GM23338 (cell line): Measurements from ENCODE around the gene ZNF148. TPM values are rescaled to one million over a fixed set of nuclear protein-coding genes. Genes with fewer than 3 reads are reported as not detected.

ENCODE experiments used
- ATAC-seq: fragments of 200-7000 bp; cut with Tn5 transposase; 3 replicates; pipeline ENCODE4 v1.9.1; 2020
- DNase-seq: peaks from one replicate; pipeline ENCODE4 v3.0.0-alpha.2; 2015; ENCODE audit warnings: low spot score
- H2AFZ ChIP-seq: fragments of 200-600 bp; sonication (generic); 2 replicates; pipeline ENCODE4 v1.8.0; 2016; ENCODE audit warnings: antibody characterized with exemption, mild to moderate bottlenecking, moderate library complexity
- H3F3A ChIP-seq: fragments of 200-600 bp; sonication (generic); replicated peaks from 2 replicates; pipeline ENCODE4 v1.8.0; 2017; ENCODE audit warnings: antibody characterized with exemption, mixed run types, low read depth
- H3K27ac ChIP-seq: fragments of 200-600 bp; sonication (generic); 2 replicates; pipeline ENCODE4 v1.6.1; 2016; ENCODE audit warnings: low read depth
- H3K27me3 ChIP-seq: fragments of 200-600 bp; sonication (generic); 2 replicates; pipeline ENCODE4 v1.8.0; 2016; ENCODE audit warnings: mild to moderate bottlenecking, mixed run types, moderate library complexity; ENCODE audit not compliant: insufficient read depth
- H3K36me3 ChIP-seq: fragments of 200-600 bp; sonication (generic); 2 replicates; pipeline ENCODE4 v1.8.0; 2016; ENCODE audit warnings: mild to moderate bottlenecking; ENCODE audit not compliant: insufficient read depth
- H3K4me1 ChIP-seq: fragments of 200-600 bp; sonication (generic); 2 replicates; pipeline ENCODE4 v1.8.0; 2016; ENCODE audit warnings: mild to moderate bottlenecking, moderate library complexity; ENCODE audit not compliant: insufficient read depth
- H3K4me2 ChIP-seq: fragments of 200-600 bp; sonication (generic); 2 replicates; pipeline ENCODE4 v1.7.1; 2017; ENCODE audit warnings: mixed run types
- H3K4me3 ChIP-seq: fragments of 200-600 bp; sonication (generic); 2 replicates; pipeline ENCODE4 v1.6.1; 2016; ENCODE audit warnings: mixed run types
- H3K79me2 ChIP-seq: fragments of 200-600 bp; sonication (generic); replicated peaks from 2 replicates; pipeline ENCODE4 v1.8.0; 2017; ENCODE audit warnings: mild to moderate bottlenecking; ENCODE audit not compliant: insufficient read depth
- H3K9me2 ChIP-seq: fragments of 200-600 bp; sonication (generic); 2 replicates; pipeline ENCODE4 v1.8.0; 2017; ENCODE audit not compliant: insufficient read depth
- H4K20me1 ChIP-seq: fragments of 200-600 bp; sonication (generic); replicated peaks from 2 replicates; pipeline ENCODE4 v1.8.0; 2017; ENCODE audit warnings: mild to moderate bottlenecking; ENCODE audit not compliant: insufficient read depth
- H3K27ac Mint-ChIP-seq: 2 replicates; pipeline ENCODE4 v1.8.0; 2020; ENCODE audit warnings: inconsistent platforms, mild to moderate bottlenecking, moderate library complexity, mixed read lengths
- H3K27me3 Mint-ChIP-seq: 3 replicates; pipeline ENCODE4 v1.8.0; 2022; ENCODE audit warnings: low read depth, mild to moderate bottlenecking, moderate library complexity, mixed read lengths, inconsistent platforms; ENCODE audit not compliant: insufficient read depth, poor library complexity
- H3K36me3 Mint-ChIP-seq: 3 replicates; pipeline ENCODE4 v1.8.0; 2021; ENCODE audit warnings: low read depth, mild to moderate bottlenecking, inconsistent platforms, moderate library complexity, mixed read lengths
- H3K4me1 Mint-ChIP-seq: 3 replicates; pipeline ENCODE4 v1.8.0; 2020; ENCODE audit warnings: mild to moderate bottlenecking, inconsistent platforms, mixed read lengths
- H3K4me3 Mint-ChIP-seq: 3 replicates; pipeline ENCODE4 v1.8.0; 2021; ENCODE audit warnings: moderate library complexity, mild to moderate bottlenecking, inconsistent platforms, mixed read lengths
- H3K9me3 Mint-ChIP-seq: 3 replicates; pipeline ENCODE4 v1.8.0; 2020; ENCODE audit warnings: moderate library complexity, mild to moderate bottlenecking, inconsistent platforms, mixed read lengths
- CREB1 ChIP-seq: fragments of 250-450 bp; sonication (Bioruptor Pico); IDR thresholded peaks from 2 replicates; pipeline ENCODE4 v1.5.0; 2020; ENCODE audit warnings: low read depth, mild to moderate bottlenecking, moderate library complexity
- EZH2phosphoT487 ChIP-seq: fragments of 200-600 bp; sonication (generic); IDR thresholded peaks from one replicate; pipeline ENCODE4 v1.8.1; 2018; ENCODE audit warnings: antibody characterized with exemption; ENCODE audit not compliant: unreplicated experiment
- JUNB ChIP-seq: IDR thresholded peaks from one replicate; pipeline ENCODE4 v1.6.1; 2016; ENCODE audit warnings: antibody characterized with exemption; ENCODE audit not compliant: unreplicated experiment
- POLR2AphosphoS5 ChIP-seq: IDR thresholded peaks from 2 replicates; pipeline ENCODE4 v1.6.1; 2016; ENCODE audit warnings: antibody characterized with exemption, low read depth
- REST ChIP-seq: IDR thresholded peaks from one replicate; pipeline ENCODE4 v1.6.1; 2018; ENCODE audit warnings: antibody characterized with exemption; ENCODE audit not compliant: unreplicated experiment
- ZNF114 ChIP-seq: fragments of 250-450 bp; sonication (Bioruptor Pico); IDR thresholded peaks from 2 replicates; pipeline ENCODE4 v1.5.0; 2020; ENCODE audit warnings: mild to moderate bottlenecking, moderate library complexity
- ZNF462 ChIP-seq: fragments of 250-450 bp; sonication (Bioruptor Pico); IDR thresholded peaks from 2 replicates; pipeline ENCODE4 v1.5.0; 2020; ENCODE audit warnings: mild to moderate bottlenecking, moderate library complexity
- polyA plus RNA-seq: library from polyadenylated mRNA; unstranded; fragments of >200 nt; fragmentation: Nextera tagmentation; extraction: Ambion mirVana; gene quantifications from 2 replicates; pipeline ENCODE4 v1.2.1, GENCODE V29; 2016
- total RNA-seq: library from RNA; depleted of rRNA; stranded (reverse); fragments of >200 nt; shearing (Covaris generic); gene quantifications from 2 replicates; pipeline ENCODE4 v1.2.3, GENCODE V29; 2014

ZNF148 gene
- total and polyA plus RNA-seq, 2 experiments from 2014 or later: 13.9 to 16.9 TPM

- no peak for TF ChIP-seq ZNF462 (CRISPR knock-in tag)
- no peak for TF ChIP-seq CREB1 (CRISPR knock-in tag)
- TF ChIP-seq JUNB: no peak
- no peak for TF ChIP-seq EZH2phosphoT487
- no peak for TF ChIP-seq POLR2AphosphoS5
Measured at GRCh38 chr3:125234831-125235230, 140.3 kb downstream of the ZNF148 start (continued).

- no peaks in the 10 kb centered on the region for H3K27me3 Mint-ChIP-seq
- Histone ChIP-seq H3K36me3 (no peaks in the 10 kb centered on the region), H3K4me2 (no peak overlapping the region), H3F3A (no peaks in the 10 kb centered on the region), H3K4me1 (peaks cover 5% of the 10 kb centered on the region), H2AFZ (no peak overlapping the region), H4K20me1 (no peaks in the 10 kb centered on the region), H3K9me2 (no peaks in the 10 kb centered on the region), H3K27ac (no peak overlapping the region), H3K79me2 (0 out of 2 replicates have a peak, but pooled peaks cover 4% of the 10 kb centered on the region), H3K4me3 (no peak overlapping the region), H3K27me3 (no peaks in the 10 kb centered on the region)
- no peak for DNase-seq
- no peaks in the 10 kb centered on the region for H3K9me3 Mint-ChIP-seq
- ATAC-seq: no peak
- H3K4me1 Mint-ChIP-seq: peaks cover 12% of the 10 kb centered on the region
- H3K36me3 Mint-ChIP-seq: no peaks in the 10 kb centered on the region; the same call in 2 of the 3 replicates
- no peak overlapping the region for H3K27ac Mint-ChIP-seq
- H3K4me3 Mint-ChIP-seq: no peak overlapping the region
- TF ChIP-seq JUNB (no peak), ZNF114 (no peak), EZH2phosphoT487 (no peak), REST (no peak), CREB1 (CRISPR knock-in tag) (no peak)
Measured at GRCh38 chr3:125232401-125232800, 142.7 kb downstream of the ZNF148 start.
